Natural killer cell (primary cell): ENCODE data around the gene DHX57. TPM values are rescaled to one million over a fixed set of nuclear protein-coding genes. Genes with fewer than 3 reads are reported as not detected.

ENCODE experiments used
- ATAC-seq, 3 donors: fragments of 150-1000 bp in 2 of 3; fragments of 200-7000 bp in 1 of 3; cut with Tn5 transposase; 1 replicate in 1 of 3; 2 replicates in 2 of 3; pipeline ENCODE4 v1.10.0; 2021; ENCODE audit warnings: mild to moderate bottlenecking in 2 of 3, moderate library complexity in 2 of 3
- DNase-seq, 2 donors: peaks; one replicate each; pipeline versions ENCODE4 v3.0.0 to v3.0.0-alpha.2; 2013 to 2021; ENCODE audit warnings: mixed read lengths in 1 of 2
- H3K27ac ChIP-seq: one replicate; pipeline ENCODE4 v1.5.1; 2013; ENCODE audit warnings: mild to moderate bottlenecking, low read length
- H3K27me3 ChIP-seq: one replicate; pipeline ENCODE4 v1.6.1; 2013; ENCODE audit warnings: low read length; ENCODE audit not compliant: control insufficient read depth, insufficient read depth
- H3K36me3 ChIP-seq: one replicate; pipeline ENCODE4 v1.6.1; 2013; ENCODE audit warnings: low read length; ENCODE audit not compliant: control insufficient read depth, insufficient read depth
- H3K4me1 ChIP-seq: one replicate; pipeline ENCODE4 v1.6.1; 2013; ENCODE audit warnings: low read length; ENCODE audit not compliant: control insufficient read depth, insufficient read depth
- H3K4me3 ChIP-seq: one replicate; pipeline ENCODE4 v1.5.1; 2013; ENCODE audit warnings: low read length
- H3K9me3 ChIP-seq: one replicate; pipeline ENCODE4 v1.6.1; 2013; ENCODE audit warnings: low read length; ENCODE audit not compliant: control insufficient read depth, insufficient read depth
- H3K27ac Mint-ChIP-seq, 2 donors: one replicate each; pipeline ENCODE4 v1.8.0; 2022; ENCODE audit warnings: mild to moderate bottlenecking in 2 of 2, mixed read lengths in 2 of 2, moderate library complexity in 1 of 2
- H3K27me3 Mint-ChIP-seq, 2 donors: one replicate each; pipeline ENCODE4 v1.8.0; 2022; ENCODE audit warnings: low read depth in 2 of 2, mixed read lengths in 2 of 2
- H3K36me3 Mint-ChIP-seq: one replicate; pipeline ENCODE4 v1.8.0; 2022; ENCODE audit warnings: mixed read lengths
- H3K4me1 Mint-ChIP-seq, 2 donors: one replicate each; pipeline ENCODE4 v1.8.0; 2022; ENCODE audit warnings: mixed read lengths in 2 of 2
- H3K4me3 Mint-ChIP-seq: one replicate; pipeline ENCODE4 v1.8.0; 2022; ENCODE audit warnings: mild to moderate bottlenecking, moderate library complexity, mixed read lengths
- H3K9me3 Mint-ChIP-seq, 2 donors: one replicate each; pipeline ENCODE4 v1.8.0; 2022; ENCODE audit warnings: mixed read lengths in 2 of 2
- CTCF ChIP-seq: fragments of 200-600 bp; IDR thresholded peaks from one replicate; pipeline ENCODE4 v1.8.0; 2022; ENCODE audit warnings: antibody characterized with exemption
- WGBS: methylation state at CpG from one replicate; pipeline ENCODE4 v1.1.7; 2013; ENCODE audit warnings: missing lambda C conversion rate; ENCODE audit not compliant: insufficient coverage; 5-methylcytosine and 5-hydroxymethylcytosine counted together
- intact Hi-C: fragments of 100-400 bp; cut with micrococcal nuclease; formaldehyde crosslinking; loops from one replicate; pipeline ENCODE4 v1.14.2; 2022
- total RNA-seq, 4 donors: library from RNA; stranded (reverse); fragments of 120-200 nt in 1 of 4; gene quantifications; one replicate each; pipeline versions ENCODE4 v1.2.3 to v1.2.4, GENCODE V29; 2013 to 2022

The DHX57 gene
- total RNA-seq, 3 donors from 2014 or later (not counting 1 experiment from before 2014, with no cell fraction given), result 12.8 to 21.9 (median 18.5) TPM

- WGBS, result 78% methylated on average over 4 of the region's 4 CpGs
- peaks cover 0 to 6% of the 10 kb centered on the region in 2 donors for H3K27me3 Mint-ChIP-seq
Measured at GRCh38 chr2:38887347-38887746, 11.6 kb upstream of the DHX57 start.

GRCh38 chr2:38886063-38886462, 10.3 kb upstream of the DHX57 start:
- H3K27me3 ChIP-seq, result no peaks in the 10 kb centered on the region
- no peaks in the 10 kb centered on the region for H3K4me1 ChIP-seq
- H3K9me3 ChIP-seq, result no peaks in the 10 kb centered on the region
- no peak for TF ChIP-seq CTCF
- no peaks in the 10 kb centered on the region for H3K4me1 Mint-ChIP-seq
- H3K4me3 ChIP-seq, result no peak overlapping the region
- ATAC-seq, result no peak
- intact Hi-C loops, result no loop called here
- peaks cover 0 to 3% of the 10 kb centered on the region in 2 donors for H3K27me3 Mint-ChIP-seq
- no peaks in the 10 kb centered on the region for H3K36me3 ChIP-seq
- H3K4me3 Mint-ChIP-seq, result no peak overlapping the region
- DNase-seq, result no peak
- H3K27ac Mint-ChIP-seq, result no peak overlapping the region
- no peak overlapping the region for H3K27ac ChIP-seq
- H3K36me3 Mint-ChIP-seq, result no peaks in the 10 kb centered on the region
- H3K9me3 Mint-ChIP-seq, result no peaks in the 10 kb centered on the region

More at GRCh38 chr2:38887347-38887746, 11.6 kb upstream of the DHX57 start:
- DNase-seq (no peak), ATAC-seq (no peak)
- no peaks in the 10 kb centered on the region for H3K36me3 Mint-ChIP-seq
- TF ChIP-seq CTCF, result no peak
- no peak overlapping the region for H3K27ac Mint-ChIP-seq
- Histone ChIP-seq H3K27me3 (no peaks in the 10 kb centered on the region), H3K36me3 (no peaks in the 10 kb centered on the region), H3K4me3 (no peak overlapping the region), H3K9me3 (no peaks in the 10 kb centered on the region), H3K27ac (no peak overlapping the region), H3K4me1 (no peaks in the 10 kb centered on the region)
- intact Hi-C loops, result no loop called here
- H3K4me3 Mint-ChIP-seq, result no peak overlapping the region
- no peaks in the 10 kb centered on the region for H3K9me3 Mint-ChIP-seq
- no peaks in the 10 kb centered on the region for H3K4me1 Mint-ChIP-seq

GRCh38 chr2:38876407-38876806, 673 bp upstream of the DHX57 start:
- peak overlapping the region; percentile 85 to 98 for H3K27ac Mint-ChIP-seq
- DNase-seq, result peak in 1 of 2 donors; percentile 3
- H3K4me1 Mint-ChIP-seq, result peaks cover 20 to 27% of the 10 kb centered on the region in 2 donors
- 62% methylated on average over 10 of the region's 10 CpGs for WGBS
- Histone ChIP-seq H3K27ac (no peak overlapping the region), H3K4me1 (peaks cover 7% of the 10 kb centered on the region), H3K9me3 (no peaks in the 10 kb centered on the region), H3K4me3 (peak overlapping the region; percentile 79), H3K27me3 (no peaks in the 10 kb centered on the region), H3K36me3 (no peaks in the 10 kb centered on the region)
- intact Hi-C loops, result no loop called here
- H3K4me3 Mint-ChIP-seq, result peak overlapping the region; percentile 95
- no peaks in the 10 kb centered on the region for H3K36me3 Mint-ChIP-seq
- no peaks in the 10 kb centered on the region for H3K27me3 Mint-ChIP-seq
- H3K9me3 Mint-ChIP-seq, result no peaks in the 10 kb centered on the region
- no peak for TF ChIP-seq CTCF
- ATAC-seq, result no peak

GRCh38 chr2:38875227-38875575, 533 bp downstream of the DHX57 start:
- intact Hi-C loops, result no loop called here
- no peak for DNase-seq
- no peak for TF ChIP-seq CTCF
- peak overlapping the region; percentile 85 to 98 for H3K27ac Mint-ChIP-seq
- Histone ChIP-seq H3K27me3 (no peaks in the 10 kb centered on the region), H3K27ac (peak overlapping the region; percentile 32), H3K4me1 (peaks cover 7% of the 10 kb centered on the region), H3K4me3 (peak overlapping the region; percentile 79), H3K36me3 (no peaks in the 10 kb centered on the region), H3K9me3 (no peaks in the 10 kb centered on the region)
- ATAC-seq, result no peak
- H3K27me3 Mint-ChIP-seq, result no peaks in the 10 kb centered on the region
- 1% methylated on average over 10 of the region's 10 CpGs for WGBS
- peaks cover 0 to 1% of the 10 kb centered on the region in 2 donors for H3K9me3 Mint-ChIP-seq
- H3K36me3 Mint-ChIP-seq, result peaks cover 2% of the 10 kb centered on the region
- H3K4me3 Mint-ChIP-seq, result peak overlapping the region; percentile 95
- H3K4me1 Mint-ChIP-seq, result peaks cover 20 to 27% of the 10 kb centered on the region in 2 donors
